Measurements from ENCODE around the gene CCAR1.
"Not testable (repeated sequence)": the region's sequence is repeated elsewhere in the genome, so short reads cannot be mapped to it uniquely, and the experiment has no call there.

The CCAR1 gene, protein sequence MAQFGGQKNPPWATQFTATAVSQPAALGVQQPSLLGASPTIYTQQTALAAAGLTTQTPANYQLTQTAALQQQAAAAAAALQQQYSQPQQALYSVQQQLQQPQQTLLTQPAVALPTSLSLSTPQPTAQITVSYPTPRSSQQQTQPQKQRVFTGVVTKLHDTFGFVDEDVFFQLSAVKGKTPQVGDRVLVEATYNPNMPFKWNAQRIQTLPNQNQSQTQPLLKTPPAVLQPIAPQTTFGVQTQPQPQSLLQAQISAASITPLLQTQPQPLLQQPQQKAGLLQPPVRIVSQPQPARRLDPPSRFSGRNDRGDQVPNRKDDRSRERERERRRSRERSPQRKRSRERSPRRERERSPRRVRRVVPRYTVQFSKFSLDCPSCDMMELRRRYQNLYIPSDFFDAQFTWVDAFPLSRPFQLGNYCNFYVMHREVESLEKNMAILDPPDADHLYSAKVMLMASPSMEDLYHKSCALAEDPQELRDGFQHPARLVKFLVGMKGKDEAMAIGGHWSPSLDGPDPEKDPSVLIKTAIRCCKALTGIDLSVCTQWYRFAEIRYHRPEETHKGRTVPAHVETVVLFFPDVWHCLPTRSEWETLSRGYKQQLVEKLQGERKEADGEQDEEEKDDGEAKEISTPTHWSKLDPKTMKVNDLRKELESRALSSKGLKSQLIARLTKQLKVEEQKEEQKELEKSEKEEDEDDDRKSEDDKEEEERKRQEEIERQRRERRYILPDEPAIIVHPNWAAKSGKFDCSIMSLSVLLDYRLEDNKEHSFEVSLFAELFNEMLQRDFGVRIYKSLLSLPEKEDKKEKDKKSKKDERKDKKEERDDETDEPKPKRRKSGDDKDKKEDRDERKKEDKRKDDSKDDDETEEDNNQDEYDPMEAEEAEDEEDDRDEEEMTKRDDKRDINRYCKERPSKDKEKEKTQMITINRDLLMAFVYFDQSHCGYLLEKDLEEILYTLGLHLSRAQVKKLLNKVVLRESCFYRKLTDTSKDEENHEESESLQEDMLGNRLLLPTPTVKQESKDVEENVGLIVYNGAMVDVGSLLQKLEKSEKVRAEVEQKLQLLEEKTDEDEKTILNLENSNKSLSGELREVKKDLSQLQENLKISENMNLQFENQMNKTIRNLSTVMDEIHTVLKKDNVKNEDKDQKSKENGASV

DNA sequence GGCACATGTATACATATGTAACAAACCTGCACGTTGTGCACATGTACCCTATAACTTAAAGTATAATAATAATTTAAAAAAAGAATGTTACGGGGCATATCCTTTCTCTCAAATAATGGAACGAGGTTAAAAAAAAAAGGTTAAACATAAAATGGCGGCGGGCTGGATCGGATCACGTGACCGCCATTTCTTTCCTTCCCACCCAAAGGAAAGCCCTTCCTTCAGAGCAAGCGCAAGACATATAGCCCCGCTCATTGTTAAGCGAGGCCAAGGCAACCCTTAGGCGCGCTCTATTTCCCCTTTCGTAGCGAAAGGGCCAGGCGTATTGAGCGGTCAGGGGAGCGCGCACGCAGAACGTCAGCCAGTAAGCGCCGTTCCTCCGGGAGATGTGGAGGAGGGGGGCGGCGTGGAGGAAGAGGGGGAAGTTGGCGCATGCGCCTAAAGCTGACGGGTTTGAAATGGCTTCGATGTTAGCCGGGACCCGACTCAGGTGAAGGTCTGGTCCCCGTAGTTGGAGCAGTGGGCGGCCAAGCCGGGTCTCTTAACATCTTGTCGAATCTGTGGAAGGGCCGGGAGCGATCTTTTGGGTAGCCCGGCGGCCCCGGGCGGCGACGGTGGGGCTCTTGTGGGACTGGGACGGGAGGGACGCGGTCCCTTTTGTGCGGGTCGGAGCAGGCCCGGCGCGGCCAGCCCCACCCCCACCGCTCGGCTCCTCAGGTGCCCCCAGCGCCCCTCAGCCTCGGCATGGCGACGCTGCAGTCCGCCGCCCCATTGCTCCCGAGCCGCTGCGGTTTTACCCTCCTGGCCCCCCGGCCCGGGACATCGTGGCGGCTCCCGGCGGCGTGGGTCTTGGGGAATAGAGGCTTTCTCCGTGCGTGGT lies at the start of gene CCAR1:
CCAR1 (plus strand) TSS at position 447 of the 880 bp plus-strand sequence. CDS start 1,266 bp downstream, outside the sequence.
- peak; percentile 98 for DNase-seq

DNA sequence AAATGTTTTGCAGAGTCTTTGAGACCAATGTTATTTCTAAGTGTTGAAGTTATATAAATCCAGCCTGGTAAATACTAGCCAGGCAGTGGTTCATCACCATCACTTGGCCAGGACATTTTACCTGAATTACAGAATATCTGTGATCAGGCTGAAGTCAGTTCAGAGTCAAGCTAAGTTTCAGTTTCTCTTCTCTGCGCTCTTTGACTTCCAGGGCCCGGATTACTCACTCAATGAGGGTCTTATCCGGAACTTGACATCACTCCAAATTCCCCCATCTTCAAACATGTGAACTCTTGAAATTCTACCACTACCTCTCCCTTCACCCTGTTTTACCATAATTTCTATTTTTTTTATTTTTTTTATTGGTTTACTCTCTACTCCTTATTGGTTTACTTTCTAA lies 36.6 kb upstream of the CCAR1 start:
- DNase-seq: no peak

DNA sequence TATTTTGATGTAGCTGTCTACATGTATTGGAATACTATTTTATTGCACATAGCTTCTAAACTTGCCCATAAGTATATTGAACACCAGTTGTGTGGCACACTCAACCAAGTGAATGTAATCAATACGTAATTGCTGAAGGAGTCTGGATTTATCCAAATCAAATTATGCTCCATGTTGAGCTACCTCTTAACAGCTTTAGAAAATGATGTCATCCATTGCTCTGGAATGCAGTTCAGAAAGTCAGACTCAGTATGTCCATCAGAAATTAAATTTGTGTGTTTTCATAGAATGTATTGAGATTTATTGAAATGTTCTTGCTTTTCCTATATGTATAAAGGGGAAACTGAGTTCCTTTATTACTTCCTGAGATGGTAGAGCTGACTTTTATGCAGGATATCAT lies 25.0 kb upstream of the CCAR1 start:
- no peak for DNase-seq

DNA sequence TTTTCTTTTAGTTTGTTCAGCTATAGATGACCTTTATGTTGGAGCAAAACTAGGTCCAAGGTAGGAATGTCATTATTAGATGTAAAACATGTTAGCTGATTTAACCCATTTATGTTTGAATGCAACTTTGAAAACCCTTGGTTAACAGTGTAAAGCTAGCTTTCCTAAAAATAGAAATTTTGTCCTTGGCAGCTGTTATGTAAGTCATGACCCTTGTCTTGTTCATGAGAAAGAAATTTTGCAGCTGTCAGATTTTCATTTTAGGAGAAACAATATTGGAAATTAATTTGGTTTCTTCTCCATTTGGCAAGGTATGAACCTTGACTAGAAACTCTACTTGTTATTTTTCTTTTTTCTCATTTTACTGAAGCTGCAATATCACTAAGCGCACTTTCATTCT lies 23.9 kb upstream of the CCAR1 start:
- no peak for DNase-seq

DNA sequence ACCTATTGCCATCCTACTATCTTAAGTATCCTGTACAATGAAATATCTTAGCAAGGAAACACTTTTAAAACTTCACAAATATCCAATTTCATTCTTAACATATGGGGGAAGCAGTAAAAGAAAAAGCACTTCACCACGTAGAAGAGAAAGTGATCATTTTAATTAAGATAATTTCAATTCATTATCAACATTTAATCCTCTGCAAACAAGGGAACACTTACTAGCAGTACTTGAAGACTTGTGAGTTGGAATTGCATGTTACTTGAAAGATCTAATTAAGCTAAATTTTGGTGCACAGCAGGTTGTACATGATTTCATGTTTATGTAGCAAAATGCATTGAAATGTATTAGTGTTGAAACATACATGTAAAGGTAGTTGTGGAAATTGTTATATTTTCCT lies 20.8 kb upstream of the CCAR1 start:
- no peak for DNase-seq

DNA sequence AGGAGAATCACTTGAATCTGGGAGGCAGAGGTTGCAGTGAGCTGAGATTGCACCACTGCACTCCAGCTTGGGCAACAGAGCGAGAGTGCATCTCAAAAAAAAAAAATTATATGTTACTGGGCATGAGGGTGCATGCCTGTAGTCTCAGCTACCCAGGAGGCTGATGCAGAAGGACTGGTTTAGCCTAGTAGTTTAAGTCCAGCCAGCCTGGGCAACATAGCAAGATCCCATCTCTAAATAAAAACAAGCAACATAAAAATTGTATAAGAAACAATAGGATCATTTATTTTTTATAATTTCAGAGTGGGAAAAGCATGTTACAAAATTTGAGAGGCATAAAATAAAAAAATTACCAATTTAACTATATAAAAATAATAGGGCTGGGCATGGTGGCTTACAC lies 15.5 kb upstream of the CCAR1 start:
- DNase-seq: no peak

DNA sequence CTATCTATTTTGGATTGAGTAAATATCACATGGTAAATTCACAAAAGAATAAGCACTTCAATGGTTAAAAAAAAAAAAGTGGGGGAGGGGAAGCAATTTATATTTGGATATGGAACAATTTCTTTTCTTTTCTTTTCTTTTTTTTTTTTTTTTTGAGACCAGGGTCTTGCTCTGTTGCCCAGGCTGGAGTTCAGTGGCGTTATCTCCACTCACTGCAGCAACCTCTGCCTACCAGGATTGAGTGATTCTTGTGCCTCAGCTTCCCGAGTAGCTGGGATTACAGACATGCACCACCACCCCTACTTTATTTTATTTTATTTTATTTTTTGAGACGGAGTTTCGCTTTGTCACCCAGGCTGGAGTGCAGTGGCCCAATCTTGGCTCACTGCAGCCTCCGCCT lies 12.1 kb upstream of the CCAR1 start:
- DNase-seq: not testable (repeated sequence)

DNA sequence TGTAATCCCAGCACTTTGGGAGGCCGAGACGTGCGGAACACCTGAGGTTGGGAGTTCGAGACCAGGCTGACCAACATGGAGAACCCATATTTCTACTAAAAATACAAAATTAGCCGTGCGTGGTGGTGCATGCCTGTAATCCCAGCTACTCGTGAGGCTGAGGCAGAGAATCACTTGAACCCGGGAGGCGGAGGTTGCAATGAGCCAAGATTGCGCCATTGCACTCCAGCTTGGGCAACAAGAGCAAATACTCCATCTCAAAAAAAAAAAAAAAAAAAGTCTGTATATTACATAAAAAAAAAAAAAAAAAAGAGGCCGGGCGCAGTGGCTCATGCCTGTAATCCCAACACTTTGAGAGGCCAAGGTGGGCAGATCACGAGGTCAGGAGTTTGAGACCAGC lies 8.0 kb upstream of the CCAR1 start:
- not testable (repeated sequence) for DNase-seq

DNA sequence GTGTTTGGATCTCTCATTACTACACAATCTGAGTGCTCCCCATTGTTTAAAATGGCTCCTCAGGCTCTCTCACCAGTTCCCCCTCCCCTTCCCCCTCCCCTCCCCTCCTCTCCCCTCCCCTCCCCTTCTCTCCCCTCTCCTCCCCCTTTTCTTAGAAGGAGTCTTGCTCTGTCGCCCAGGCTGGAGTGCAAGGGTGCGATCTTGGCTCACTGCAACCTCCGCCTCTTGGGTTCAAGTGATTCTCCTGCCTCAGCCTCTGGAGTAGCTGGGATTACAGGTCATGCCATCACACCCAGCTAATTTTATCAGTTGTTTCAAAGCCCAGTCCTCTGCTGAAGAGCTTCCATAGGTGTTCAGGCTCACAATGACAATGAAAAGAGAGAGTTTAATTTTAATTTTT lies 3.6 kb upstream of the CCAR1 start:
- no peak for DNase-seq

DNA sequence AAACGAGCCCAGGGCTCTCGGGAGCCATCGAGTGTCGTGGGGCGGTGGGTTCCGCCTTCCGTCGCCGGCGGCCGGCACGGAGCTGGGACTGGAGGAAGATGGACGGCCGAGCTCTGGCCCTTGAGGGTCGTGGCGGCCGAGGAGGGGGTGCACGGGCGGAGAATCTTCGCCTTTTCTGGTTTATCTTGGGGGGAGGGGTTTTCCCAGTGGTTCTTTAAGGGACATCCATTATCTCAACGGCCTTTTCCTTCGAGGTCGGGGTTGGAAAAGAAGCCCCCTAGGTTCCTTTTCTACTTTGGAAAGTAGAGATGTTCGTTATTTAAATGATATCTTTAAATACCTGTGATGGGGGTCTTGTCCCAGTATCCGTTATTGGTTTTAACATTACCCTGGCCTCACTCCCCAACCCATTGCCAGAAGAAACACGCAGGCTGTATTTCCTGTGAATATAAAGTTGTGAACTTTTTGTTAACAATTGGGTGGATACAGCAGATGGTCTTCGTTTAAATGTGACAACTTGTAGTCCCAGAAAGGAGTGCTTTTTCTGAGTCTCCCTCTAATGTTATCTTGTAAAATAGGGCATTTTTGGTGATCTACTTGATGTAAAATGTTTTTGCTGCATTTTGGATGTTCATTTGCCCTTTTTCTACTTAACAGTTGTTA lies 765 bp downstream of the CCAR1 start:
- DNase-seq: no peak

DNA sequence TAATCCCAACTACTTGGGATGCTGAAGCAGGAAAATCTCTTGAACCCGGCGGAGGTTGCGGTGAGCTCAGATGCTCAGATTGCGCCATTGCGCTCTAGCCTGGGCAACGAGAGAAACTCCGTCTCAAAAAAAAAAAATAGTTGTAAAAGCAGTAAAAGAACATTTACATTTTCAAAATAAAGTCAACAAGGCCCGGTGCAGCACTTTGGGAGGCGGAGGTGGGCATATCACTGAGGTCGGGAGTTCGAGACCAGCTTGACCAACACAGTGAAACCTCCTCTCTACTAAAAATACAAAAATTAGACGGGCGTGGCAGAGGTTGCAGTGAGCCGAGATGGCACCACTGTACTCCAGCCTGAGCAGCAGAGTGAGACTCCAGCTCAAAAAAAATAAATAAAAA lies 4.0 kb downstream of the CCAR1 start:
- no peak for DNase-seq

DNA sequence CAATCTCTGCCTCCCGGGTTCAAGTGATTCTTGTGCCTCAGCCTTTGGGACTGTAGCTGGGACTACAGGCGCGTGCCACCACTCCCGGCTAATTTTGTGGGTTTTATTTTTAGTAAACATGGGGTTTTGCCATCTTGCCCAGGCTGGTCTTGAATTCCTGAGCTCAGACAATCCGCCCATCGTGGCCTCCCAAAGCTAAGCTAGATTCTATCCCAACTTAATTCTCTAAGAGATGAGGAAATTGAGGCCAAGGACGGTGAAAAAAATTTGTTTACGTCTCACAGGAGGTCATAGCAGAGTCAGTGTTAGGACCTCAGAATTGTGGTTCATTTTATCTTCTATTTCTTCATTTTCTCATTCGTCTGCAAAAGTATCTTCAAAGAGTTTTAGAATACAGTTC lies 6.1 kb downstream of the CCAR1 start:
- DNase-seq: no peak

DNA sequence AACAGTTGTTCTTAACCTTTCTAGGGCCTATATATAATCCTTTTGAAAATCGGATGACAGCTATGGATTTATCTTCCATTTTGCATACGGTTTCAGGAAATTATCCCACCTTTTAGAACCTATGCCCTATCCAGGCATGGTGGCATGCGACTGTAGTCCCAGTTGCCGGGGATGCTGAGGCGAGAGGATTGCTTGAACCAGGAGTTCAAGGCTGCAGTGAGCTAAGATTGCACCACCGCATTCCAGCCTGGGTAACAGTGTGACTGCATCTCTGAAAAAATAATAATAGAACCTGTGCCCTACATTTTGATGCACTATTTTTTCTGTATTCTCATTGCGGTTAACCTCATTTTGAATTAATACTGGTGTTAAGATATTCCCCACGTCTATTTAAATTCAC lies 11.6 kb downstream of the CCAR1 start:
- DNase-seq: no peak

DNA sequence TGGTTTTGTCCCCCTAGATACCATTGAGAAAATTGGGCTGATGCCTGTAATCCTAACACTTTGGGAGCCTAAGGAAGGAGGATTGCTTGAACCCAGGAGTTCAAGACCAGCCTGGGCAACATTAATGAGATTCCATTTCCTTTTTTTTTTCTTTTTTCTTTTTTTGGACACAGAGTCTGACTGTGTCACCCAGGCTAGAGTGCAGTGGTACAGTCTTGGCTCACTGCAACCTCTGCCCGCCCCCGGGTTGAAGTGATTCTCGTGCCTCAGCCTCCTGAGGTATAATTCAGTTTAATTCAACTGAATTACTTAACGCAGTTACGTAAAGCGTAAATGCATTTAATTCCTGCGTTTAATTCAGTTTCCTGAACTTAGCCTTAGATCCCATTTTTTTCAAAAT lies 13.3 kb downstream of the CCAR1 start:
- no peak for DNase-seq

DNA sequence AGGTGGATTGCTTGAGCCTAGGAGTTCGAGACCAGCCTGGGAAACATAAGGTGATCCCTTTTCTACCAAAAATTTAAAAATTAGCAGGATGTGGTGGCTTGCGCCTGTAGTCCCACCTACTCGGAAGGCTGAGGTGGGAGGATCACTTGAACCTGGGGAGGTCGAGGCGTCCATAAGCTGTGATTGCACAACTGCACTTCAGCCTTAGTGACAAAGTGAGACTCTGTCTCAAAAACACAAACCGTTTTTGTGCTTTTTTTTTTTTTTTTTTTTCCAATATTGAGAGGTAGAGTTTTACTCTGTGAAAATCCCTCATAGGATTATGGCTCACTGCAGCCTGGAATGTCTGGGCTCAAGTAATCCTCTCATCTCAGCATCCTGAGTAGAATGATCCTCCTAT lies 14.1 kb downstream of the CCAR1 start:
- DNase-seq: no peak

DNA sequence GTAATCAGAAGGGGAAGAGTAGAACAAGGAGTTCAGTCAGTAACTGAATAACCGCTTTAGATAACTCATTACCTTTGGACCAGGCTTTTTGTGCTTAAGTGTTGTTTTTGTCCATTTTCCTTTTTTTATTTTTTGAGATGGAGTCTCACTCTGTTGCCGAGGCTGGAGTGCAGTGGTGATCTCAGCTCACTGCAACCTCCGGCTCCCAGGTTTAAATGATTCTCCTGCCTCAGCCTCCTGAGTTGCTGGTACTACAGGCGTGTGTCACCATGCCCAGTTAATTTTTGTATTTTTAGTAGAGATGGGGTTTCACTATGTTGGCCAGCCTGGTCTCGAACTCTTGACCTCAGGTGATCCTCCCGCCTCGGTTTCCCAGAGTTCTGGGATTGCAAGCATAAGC lies 14.7 kb downstream of the CCAR1 start:
- DNase-seq: not testable (repeated sequence)

DNA sequence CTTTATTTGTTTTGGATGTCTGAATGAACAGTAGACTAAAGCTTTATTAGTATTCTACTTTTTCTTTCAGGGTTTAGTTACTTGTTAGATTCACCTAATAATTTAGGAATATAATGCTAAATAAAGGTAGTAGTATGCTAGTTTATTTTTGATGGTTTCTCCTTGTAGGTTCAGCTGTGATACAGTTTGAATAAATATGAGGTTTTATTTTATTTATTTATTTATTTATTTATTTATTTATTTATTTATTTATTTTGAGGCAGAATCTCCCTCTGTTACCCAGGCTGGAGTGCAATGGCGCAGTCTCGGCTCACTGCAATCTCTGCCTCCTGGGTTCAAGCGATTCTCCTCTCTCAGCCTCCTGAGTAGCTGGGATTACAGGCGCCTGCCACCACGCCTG lies 19.6 kb downstream of the CCAR1 start:
- not testable (repeated sequence) for DNase-seq

DNA sequence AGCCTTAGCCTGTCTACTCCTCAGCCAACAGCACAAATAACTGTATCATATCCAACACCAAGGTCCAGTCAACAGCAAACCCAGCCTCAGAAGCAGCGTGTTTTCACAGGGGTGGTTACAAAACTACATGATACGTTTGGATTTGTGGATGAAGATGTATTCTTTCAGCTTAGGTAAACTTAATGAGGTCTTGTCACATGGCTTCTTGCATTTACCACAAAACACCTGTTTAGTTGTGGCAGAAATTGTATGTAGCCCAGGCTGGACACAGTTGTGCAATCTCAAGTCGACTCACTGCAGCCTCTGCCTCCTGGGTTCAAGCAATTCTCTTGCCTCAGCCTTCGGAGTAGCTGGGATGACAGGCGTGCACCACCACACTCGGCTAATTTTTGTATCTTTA lies 21.4 kb downstream of the CCAR1 start:
- no peak for DNase-seq

DNA sequence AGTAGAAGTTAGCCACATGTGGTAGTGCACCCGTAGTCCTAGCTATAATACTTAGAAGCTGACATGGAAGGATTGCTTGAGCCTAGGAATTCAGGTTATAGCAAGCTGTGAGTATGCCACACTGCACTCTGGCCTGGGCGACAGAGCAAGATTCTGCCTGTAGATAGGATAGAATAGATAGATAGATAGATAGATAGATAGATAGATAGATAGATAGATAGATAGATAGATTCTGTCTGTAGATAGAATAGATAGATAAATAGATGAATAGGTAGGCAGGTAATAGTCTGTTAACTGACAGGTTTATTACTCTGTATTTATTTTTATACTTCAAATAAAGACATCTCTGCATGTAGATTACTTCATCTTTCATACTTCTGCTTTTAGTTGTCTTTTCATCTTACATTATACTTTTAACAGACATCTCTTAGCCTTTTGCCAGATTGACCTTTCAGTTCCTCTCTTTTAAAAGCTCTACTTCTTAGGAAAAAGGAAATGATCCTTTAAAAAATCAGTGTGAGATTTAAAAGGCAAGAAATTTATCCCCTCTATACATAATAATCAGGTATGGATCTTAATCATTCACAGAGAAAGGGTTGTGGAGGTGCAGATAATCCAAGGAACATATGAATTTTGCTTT lies 31.8 kb downstream of the CCAR1 start:
- DNase-seq: no peak

DNA sequence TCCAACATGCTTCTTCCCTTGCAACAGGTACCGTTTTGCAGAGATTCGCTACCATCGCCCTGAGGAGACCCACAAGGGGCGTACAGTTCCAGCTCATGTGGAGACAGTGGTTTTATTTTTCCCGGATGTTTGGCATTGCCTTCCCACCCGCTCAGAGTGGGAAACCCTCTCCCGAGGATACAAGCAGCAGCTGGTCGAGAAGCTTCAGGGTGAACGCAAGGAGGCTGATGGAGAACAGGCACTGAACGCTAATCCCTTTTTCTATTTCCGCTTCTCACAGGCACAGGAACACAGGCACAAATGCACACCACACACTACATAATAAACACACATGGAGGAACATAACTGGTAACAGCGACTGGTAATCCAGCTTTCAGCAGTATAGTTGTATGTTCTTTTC lies 35.2 kb downstream of the CCAR1 start:
- no peak for DNase-seq

DNA sequence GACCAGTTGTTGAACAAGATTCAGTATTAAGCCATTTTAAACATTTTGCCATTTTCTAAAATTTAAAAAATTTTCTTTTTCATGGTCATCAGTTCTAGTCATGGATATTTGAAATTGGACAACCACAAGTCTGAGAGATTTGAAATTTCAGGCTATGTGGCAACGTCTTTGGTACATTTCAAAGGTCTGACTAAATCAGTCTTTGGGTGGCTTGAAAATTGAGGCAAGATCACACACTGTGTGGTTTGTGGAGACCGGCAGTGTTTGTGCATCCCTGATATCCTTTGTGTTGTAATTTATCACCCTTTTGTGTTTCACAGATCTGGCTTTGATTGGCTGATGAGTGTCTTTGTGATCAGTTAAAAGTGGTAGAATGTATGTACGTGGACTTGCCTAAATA lies 35.7 kb downstream of the CCAR1 start:
- no peak for DNase-seq
